Fibroblast of villous mesenchyme (primary cell): ENCODE data around the gene CCDC170. TPM values are rescaled to one million over a fixed set of nuclear protein-coding genes. Genes with fewer than 3 reads are reported as not detected.

Experiments
- DNase-seq: peaks from one replicate; pipeline ENCODE4 v3.0.0-alpha.2; 2010; ENCODE audit warnings: low read depth
- H3K4me3 ChIP-seq: 2 replicates; pipeline ENCODE4 v1.5.1; 2011; ENCODE audit warnings: low read depth, mild to moderate bottlenecking, low read length
- total RNA-seq: library from RNA; depleted of rRNA; stranded (reverse); fragments of >200 nt; gene quantifications from 2 replicates; pipeline ENCODE4 v1.2.3, GENCODE V29; 2012
- TF ChIP-seq, protein P1 (sequence below): IDR thresholded peaks from 2 replicates; pipeline ENCODE4 v1.5.1; 2012; ENCODE audit warnings: low read depth, mild to moderate bottlenecking, low read length; ENCODE audit not compliant: insufficient read depth

The CCDC170 gene
- total RNA-seq, 1 donor = 3.9 TPM

GRCh38 chr6:151493161-151493803 is 535 bp upstream of the CCDC170 start:
- TF ChIP-seq, protein P1, sequence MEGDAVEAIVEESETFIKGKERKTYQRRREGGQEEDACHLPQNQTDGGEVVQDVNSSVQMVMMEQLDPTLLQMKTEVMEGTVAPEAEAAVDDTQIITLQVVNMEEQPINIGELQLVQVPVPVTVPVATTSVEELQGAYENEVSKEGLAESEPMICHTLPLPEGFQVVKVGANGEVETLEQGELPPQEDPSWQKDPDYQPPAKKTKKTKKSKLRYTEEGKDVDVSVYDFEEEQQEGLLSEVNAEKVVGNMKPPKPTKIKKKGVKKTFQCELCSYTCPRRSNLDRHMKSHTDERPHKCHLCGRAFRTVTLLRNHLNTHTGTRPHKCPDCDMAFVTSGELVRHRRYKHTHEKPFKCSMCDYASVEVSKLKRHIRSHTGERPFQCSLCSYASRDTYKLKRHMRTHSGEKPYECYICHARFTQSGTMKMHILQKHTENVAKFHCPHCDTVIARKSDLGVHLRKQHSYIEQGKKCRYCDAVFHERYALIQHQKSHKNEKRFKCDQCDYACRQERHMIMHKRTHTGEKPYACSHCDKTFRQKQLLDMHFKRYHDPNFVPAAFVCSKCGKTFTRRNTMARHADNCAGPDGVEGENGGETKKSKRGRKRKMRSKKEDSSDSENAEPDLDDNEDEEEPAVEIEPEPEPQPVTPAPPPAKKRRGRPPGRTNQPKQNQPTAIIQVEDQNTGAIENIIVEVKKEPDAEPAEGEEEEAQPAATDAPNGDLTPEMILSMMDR = no peak
- DNase-seq = peak; percentile 35
- peak overlapping the region; percentile 65 for H3K4me3 ChIP-seq

GRCh38 chr6:151494235-151494935 is 568 bp downstream of the CCDC170 start:
- TF ChIP-seq, protein P1 = no peak
- DNase-seq = peak; percentile 51
- peak overlapping the region; percentile 65 for H3K4me3 ChIP-seq

DNA sequence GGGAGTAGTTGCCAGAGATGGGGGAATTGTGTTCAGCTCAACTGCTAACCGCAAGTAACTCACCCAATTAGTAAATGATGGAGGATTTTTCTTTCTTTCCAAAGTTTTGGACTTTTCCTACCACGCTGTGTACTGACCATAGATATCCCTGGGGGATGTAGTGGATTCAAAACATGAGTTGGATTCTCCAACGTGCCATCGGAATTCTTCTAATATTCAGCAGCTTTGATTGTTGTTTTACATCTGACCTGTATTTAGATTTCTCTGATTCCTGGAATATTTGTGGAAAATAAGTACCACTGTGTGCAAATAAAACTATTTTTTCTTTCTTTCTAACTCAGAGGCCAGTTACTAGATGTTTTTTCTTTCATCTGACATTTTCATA is 1.1 kb downstream of the CCDC170 start:
- TF ChIP-seq, protein P1 = no peak
- peak overlapping the region; percentile 65 for H3K4me3 ChIP-seq
- DNase-seq = no peak

GRCh38 chr6:151495380-151495779 is 1.6 kb downstream of the CCDC170 start:
- no peak overlapping the region for H3K4me3 ChIP-seq
- no peak for DNase-seq
- TF ChIP-seq, protein P1 = no peak

GRCh38 chr6:151497905-151498304 is 4.1 kb downstream of the CCDC170 start:
- peak; percentile 12 for DNase-seq
- no peak overlapping the region for H3K4me3 ChIP-seq
- TF ChIP-seq, protein P1 = no peak

DNA sequence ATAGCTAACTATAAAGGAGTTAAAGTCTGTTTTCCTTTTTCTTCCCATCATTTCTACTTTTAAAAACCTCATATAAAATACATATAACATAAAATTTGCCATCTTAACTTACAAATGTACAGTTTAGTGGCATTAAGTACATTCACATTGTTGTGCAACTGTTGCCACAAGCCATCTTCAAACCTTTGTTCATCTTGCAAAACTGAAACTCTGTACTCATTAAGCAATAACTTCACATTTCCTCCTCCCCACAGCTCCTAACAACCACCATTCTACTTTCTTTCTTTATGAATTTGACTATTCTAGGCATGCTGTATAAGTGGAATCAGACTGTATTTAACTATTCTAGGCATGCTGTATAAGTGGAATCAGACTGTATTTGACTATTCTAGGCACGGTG is 4.5 kb downstream of the CCDC170 start:
- TF ChIP-seq, protein P1 = no peak
- peak; percentile 64 for DNase-seq

More for the DNA sequence above, 4.5 kb downstream of the CCDC170 start:
- no peak overlapping the region for H3K4me3 ChIP-seq
